GM23338 (cell line): ENCODE results near the gene MPRIP. TPM values are rescaled to one million over a fixed set of nuclear protein-coding genes. Genes with fewer than 3 reads are reported as not detected.

Source experiments
- ATAC-seq: fragments of 200-7000 bp; cut with Tn5 transposase; 3 replicates; pipeline ENCODE4 v1.9.1; 2020
- DNase-seq: peaks from one replicate; pipeline ENCODE4 v3.0.0-alpha.2; 2015; ENCODE audit warnings: low spot score
- H2AFZ ChIP-seq: fragments of 200-600 bp; sonication (generic); 2 replicates; pipeline ENCODE4 v1.8.0; 2016; ENCODE audit warnings: antibody characterized with exemption, mild to moderate bottlenecking, moderate library complexity
- H3F3A ChIP-seq: fragments of 200-600 bp; sonication (generic); replicated peaks from 2 replicates; pipeline ENCODE4 v1.8.0; 2017; ENCODE audit warnings: antibody characterized with exemption, mixed run types, low read depth
- H3K27ac ChIP-seq: fragments of 200-600 bp; sonication (generic); 2 replicates; pipeline ENCODE4 v1.6.1; 2016; ENCODE audit warnings: low read depth
- H3K27me3 ChIP-seq: fragments of 200-600 bp; sonication (generic); 2 replicates; pipeline ENCODE4 v1.8.0; 2016; ENCODE audit warnings: mild to moderate bottlenecking, mixed run types, moderate library complexity; ENCODE audit not compliant: insufficient read depth
- H3K36me3 ChIP-seq: fragments of 200-600 bp; sonication (generic); 2 replicates; pipeline ENCODE4 v1.8.0; 2016; ENCODE audit warnings: mild to moderate bottlenecking; ENCODE audit not compliant: insufficient read depth
- H3K4me1 ChIP-seq: fragments of 200-600 bp; sonication (generic); 2 replicates; pipeline ENCODE4 v1.8.0; 2016; ENCODE audit warnings: mild to moderate bottlenecking, moderate library complexity; ENCODE audit not compliant: insufficient read depth
- H3K4me2 ChIP-seq: fragments of 200-600 bp; sonication (generic); 2 replicates; pipeline ENCODE4 v1.7.1; 2017; ENCODE audit warnings: mixed run types
- H3K4me3 ChIP-seq: fragments of 200-600 bp; sonication (generic); 2 replicates; pipeline ENCODE4 v1.6.1; 2016; ENCODE audit warnings: mixed run types
- H3K79me2 ChIP-seq: fragments of 200-600 bp; sonication (generic); replicated peaks from 2 replicates; pipeline ENCODE4 v1.8.0; 2017; ENCODE audit warnings: mild to moderate bottlenecking; ENCODE audit not compliant: insufficient read depth
- H3K9me2 ChIP-seq: fragments of 200-600 bp; sonication (generic); 2 replicates; pipeline ENCODE4 v1.8.0; 2017; ENCODE audit not compliant: insufficient read depth
- H4K20me1 ChIP-seq: fragments of 200-600 bp; sonication (generic); replicated peaks from 2 replicates; pipeline ENCODE4 v1.8.0; 2017; ENCODE audit warnings: mild to moderate bottlenecking; ENCODE audit not compliant: insufficient read depth
- H3K27ac Mint-ChIP-seq: 2 replicates; pipeline ENCODE4 v1.8.0; 2020; ENCODE audit warnings: inconsistent platforms, mild to moderate bottlenecking, moderate library complexity, mixed read lengths
- H3K27me3 Mint-ChIP-seq: 3 replicates; pipeline ENCODE4 v1.8.0; 2022; ENCODE audit warnings: low read depth, mild to moderate bottlenecking, moderate library complexity, mixed read lengths, inconsistent platforms; ENCODE audit not compliant: insufficient read depth, poor library complexity
- H3K36me3 Mint-ChIP-seq: 3 replicates; pipeline ENCODE4 v1.8.0; 2021; ENCODE audit warnings: low read depth, mild to moderate bottlenecking, inconsistent platforms, moderate library complexity, mixed read lengths
- H3K4me1 Mint-ChIP-seq: 3 replicates; pipeline ENCODE4 v1.8.0; 2020; ENCODE audit warnings: mild to moderate bottlenecking, inconsistent platforms, mixed read lengths
- H3K4me3 Mint-ChIP-seq: 3 replicates; pipeline ENCODE4 v1.8.0; 2021; ENCODE audit warnings: moderate library complexity, mild to moderate bottlenecking, inconsistent platforms, mixed read lengths
- H3K9me3 Mint-ChIP-seq: 3 replicates; pipeline ENCODE4 v1.8.0; 2020; ENCODE audit warnings: moderate library complexity, mild to moderate bottlenecking, inconsistent platforms, mixed read lengths
- CREB1 ChIP-seq: fragments of 250-450 bp; sonication (Bioruptor Pico); IDR thresholded peaks from 2 replicates; pipeline ENCODE4 v1.5.0; 2020; ENCODE audit warnings: low read depth, mild to moderate bottlenecking, moderate library complexity
- CTCF ChIP-seq, 2 experiments: fragments of 200-600 bp in 1 of 2; sonication (generic) in 1 of 2; conservative IDR thresholded peaks; 2 replicates each; pipeline versions ENCODE4 v1.5.1 to v1.6.1; 2016 to 2017; ENCODE audit warnings: antibody characterized with exemption in 2 of 2, low read depth in 2 of 2, mild to moderate bottlenecking in 2 of 2, moderate library complexity in 1 of 2
- ETS1 ChIP-seq: IDR thresholded peaks from 2 replicates; pipeline ENCODE4 v1.6.1; 2016; ENCODE audit warnings: antibody characterized with exemption
- EZH2 ChIP-seq: fragments of 200-600 bp; sonication (generic); IDR thresholded peaks from one replicate; pipeline ENCODE4 v1.8.0; 2017; ENCODE audit warnings: antibody characterized with exemption, mild to moderate bottlenecking, low read depth; ENCODE audit not compliant: unreplicated experiment
- EZH2phosphoT487 ChIP-seq: fragments of 200-600 bp; sonication (generic); IDR thresholded peaks from one replicate; pipeline ENCODE4 v1.8.1; 2018; ENCODE audit warnings: antibody characterized with exemption; ENCODE audit not compliant: unreplicated experiment
- NANOG ChIP-seq: IDR thresholded peaks from 2 replicates; pipeline ENCODE4 v1.6.1; 2016; ENCODE audit warnings: antibody characterized with exemption, borderline replicate concordance
- POLR2AphosphoS5 ChIP-seq: IDR thresholded peaks from 2 replicates; pipeline ENCODE4 v1.6.1; 2016; ENCODE audit warnings: antibody characterized with exemption, low read depth
- REST ChIP-seq: IDR thresholded peaks from one replicate; pipeline ENCODE4 v1.6.1; 2018; ENCODE audit warnings: antibody characterized with exemption; ENCODE audit not compliant: unreplicated experiment
- STAT1 ChIP-seq: IDR thresholded peaks from one replicate; pipeline ENCODE4 v1.6.1; 2016; ENCODE audit warnings: antibody characterized with exemption; ENCODE audit not compliant: unreplicated experiment
- ZNF114 ChIP-seq: fragments of 250-450 bp; sonication (Bioruptor Pico); IDR thresholded peaks from 2 replicates; pipeline ENCODE4 v1.5.0; 2020; ENCODE audit warnings: mild to moderate bottlenecking, moderate library complexity
- ZNF331 ChIP-seq: fragments of 250-450 bp; sonication (Bioruptor Pico); IDR thresholded peaks from 2 replicates; pipeline ENCODE4 v1.5.0; 2020; ENCODE audit warnings: low read depth, mild to moderate bottlenecking, moderate library complexity
- ZNF462 ChIP-seq: fragments of 250-450 bp; sonication (Bioruptor Pico); IDR thresholded peaks from 2 replicates; pipeline ENCODE4 v1.5.0; 2020; ENCODE audit warnings: mild to moderate bottlenecking, moderate library complexity
- polyA plus RNA-seq: library from polyadenylated mRNA; unstranded; fragments of >200 nt; fragmentation: Nextera tagmentation; extraction: Ambion mirVana; gene quantifications from 2 replicates; pipeline ENCODE4 v1.2.1, GENCODE V29; 2016
- total RNA-seq: library from RNA; depleted of rRNA; stranded (reverse); fragments of >200 nt; shearing (Covaris generic); gene quantifications from 2 replicates; pipeline ENCODE4 v1.2.3, GENCODE V29; 2014

Gene MPRIP
- total and polyA plus RNA-seq, 2 experiments from 2014 or later: 39.3 to 113 TPM

- TF ChIP-seq ZNF462 (CRISPR knock-in tag): no peak
These were observed 149.1 kb downstream of the MPRIP start (continued) for GRCh38 chr17:17191346-17191792.

- H2AFZ ChIP-seq: no peak overlapping the region
- ATAC-seq (peak; percentile 51), DNase-seq (no peak)
- no peak overlapping the region for H3K4me3 ChIP-seq
- H3K9me2 ChIP-seq: no peaks in the 10 kb centered on the region
- H3K9me3 Mint-ChIP-seq: no peaks in the 10 kb centered on the region
- H3K36me3 Mint-ChIP-seq: no peaks in the 10 kb centered on the region
- H3K27me3 ChIP-seq: no peaks in the 10 kb centered on the region
- no peaks in the 10 kb centered on the region for H4K20me1 ChIP-seq
- no peaks in the 10 kb centered on the region for H3F3A ChIP-seq
- H3K27ac Mint-ChIP-seq: no peak overlapping the region
- H3K4me2 ChIP-seq: no peak overlapping the region
- H3K79me2 ChIP-seq: no peaks in the 10 kb centered on the region
- H3K36me3 ChIP-seq: no peaks in the 10 kb centered on the region
- no peak overlapping the region for H3K27ac ChIP-seq
- no peaks in the 10 kb centered on the region for H3K4me1 Mint-ChIP-seq
- no peak overlapping the region for H3K4me3 Mint-ChIP-seq
- no peaks in the 10 kb centered on the region for H3K4me1 ChIP-seq
- H3K27me3 Mint-ChIP-seq: peaks cover 3% of the 10 kb centered on the region
- TF ChIP-seq CTCF (conservative IDR thresholded peaks at IDR 0.05; ENCODE audit: low read depth in 2 of 2) (no peak), CREB1 (CRISPR knock-in tag) (no peak), EZH2phosphoT487 (no peak), ETS1 (no peak), ZNF331 (no peak), ZNF114 (no peak), STAT1 (no peak), NANOG (no peak), REST (no peak), POLR2AphosphoS5 (no peak), EZH2 (no peak)
These were observed 149.7 kb downstream of the MPRIP start for GRCh38 chr17:17191961-17192381.
